ENCODE data around the gene PDZD8. TPM values are rescaled to one million over a fixed set of nuclear protein-coding genes. Genes with fewer than 3 reads are reported as not detected.

Gene PDZD8
- total RNA-seq, 1 experiment from 2014 or later, result 13.6 TPM

- DNase-seq (no peak), ATAC-seq (no peak)
- Histone ChIP-seq H3K4me3 (ENCODE audit: low read length) (no peak overlapping the region), H4K20me1 (ENCODE audit: low read length) (no peaks in the 10 kb centered on the region), H2AFZ (ENCODE audit: low read length) (no peak overlapping the region), H3K4me1 (ENCODE audit: insufficient read depth, low read length) (peaks cover 18% of the 10 kb centered on the region), H3K27ac (ENCODE audit: low read length) (no peak overlapping the region), H3K9ac (ENCODE audit: low read length) (no peak overlapping the region), H3K36me3 (ENCODE audit: low read depth, low read length) (no peaks in the 10 kb centered on the region), H3K9me3 (ENCODE audit: low read length) (no peaks in the 10 kb centered on the region), H3K79me2 (ENCODE audit: low read length) (no peaks in the 10 kb centered on the region), H3K4me2 (ENCODE audit: low read length) (no peak overlapping the region), H3F3A (ENCODE audit: low read length, unreplicated experiment) (no peaks in the 10 kb centered on the region), H3K27me3 (ENCODE audit: low read length) (no peaks in the 10 kb centered on the region), H3K9me2 (replicated peaks; ENCODE audit: low read length) (no peaks in the 10 kb centered on the region)
- no peak for TF ChIP-seq EZH2 (IDR thresholded peaks at IDR 0.05; ENCODE audit: low read length, unreplicated experiment)
- TF ChIP-seq, protein P1, sequence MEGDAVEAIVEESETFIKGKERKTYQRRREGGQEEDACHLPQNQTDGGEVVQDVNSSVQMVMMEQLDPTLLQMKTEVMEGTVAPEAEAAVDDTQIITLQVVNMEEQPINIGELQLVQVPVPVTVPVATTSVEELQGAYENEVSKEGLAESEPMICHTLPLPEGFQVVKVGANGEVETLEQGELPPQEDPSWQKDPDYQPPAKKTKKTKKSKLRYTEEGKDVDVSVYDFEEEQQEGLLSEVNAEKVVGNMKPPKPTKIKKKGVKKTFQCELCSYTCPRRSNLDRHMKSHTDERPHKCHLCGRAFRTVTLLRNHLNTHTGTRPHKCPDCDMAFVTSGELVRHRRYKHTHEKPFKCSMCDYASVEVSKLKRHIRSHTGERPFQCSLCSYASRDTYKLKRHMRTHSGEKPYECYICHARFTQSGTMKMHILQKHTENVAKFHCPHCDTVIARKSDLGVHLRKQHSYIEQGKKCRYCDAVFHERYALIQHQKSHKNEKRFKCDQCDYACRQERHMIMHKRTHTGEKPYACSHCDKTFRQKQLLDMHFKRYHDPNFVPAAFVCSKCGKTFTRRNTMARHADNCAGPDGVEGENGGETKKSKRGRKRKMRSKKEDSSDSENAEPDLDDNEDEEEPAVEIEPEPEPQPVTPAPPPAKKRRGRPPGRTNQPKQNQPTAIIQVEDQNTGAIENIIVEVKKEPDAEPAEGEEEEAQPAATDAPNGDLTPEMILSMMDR (conservative IDR thresholded peaks at IDR 0.05; ENCODE audit: low read depth, low read length), result no peak
- TF ChIP-seq EZH2phosphoT487 (IDR thresholded peaks at IDR 0.05; ENCODE audit: borderline replicate concordance, low read length), result no peak
- POLR2A ChIA-PET (ENCODE audit: unreplicated experiment), result no interaction called here
- CTCF ChIA-PET, result no interaction called here
- no TSS peak for BruUV-seq (replicated peaks)
- intact Hi-C loops (cut with micrococcal nuclease), result no loop called here
Measured at GRCh38 chr10:117273980-117274379, 101.3 kb downstream of the PDZD8 start.

- ChIA-PET POLR2A (ENCODE audit: unreplicated experiment) (no interaction called here), CTCF (no interaction called here)
- Histone ChIP-seq H2AFZ (ENCODE audit: low read length) (no peak overlapping the region), H3K9me2 (replicated peaks; ENCODE audit: low read length) (no peaks in the 10 kb centered on the region), H3K4me1 (ENCODE audit: insufficient read depth, low read length) (peaks cover 18% of the 10 kb centered on the region), H3K79me2 (ENCODE audit: low read length) (no peaks in the 10 kb centered on the region), H3K4me2 (ENCODE audit: low read length) (no peak overlapping the region), H3K4me3 (ENCODE audit: low read length) (no peak overlapping the region), H3K27ac (ENCODE audit: low read length) (no peak overlapping the region), H4K20me1 (ENCODE audit: low read length) (no peaks in the 10 kb centered on the region), H3K9me3 (ENCODE audit: low read length) (no peaks in the 10 kb centered on the region), H3K27me3 (ENCODE audit: low read length) (no peaks in the 10 kb centered on the region), H3K36me3 (ENCODE audit: low read depth, low read length) (no peaks in the 10 kb centered on the region), H3F3A (ENCODE audit: low read length, unreplicated experiment) (no peaks in the 10 kb centered on the region), H3K9ac (ENCODE audit: low read length) (no peak overlapping the region)
- TF ChIP-seq, protein P1 (conservative IDR thresholded peaks at IDR 0.05; ENCODE audit: low read depth, low read length), result no peak
- TF ChIP-seq EZH2 (IDR thresholded peaks at IDR 0.05; ENCODE audit: low read length, unreplicated experiment) (no peak), EZH2phosphoT487 (IDR thresholded peaks at IDR 0.05; ENCODE audit: borderline replicate concordance, low read length) (no peak)
- intact Hi-C loops (cut with micrococcal nuclease), result no loop called here
- ATAC-seq (no peak), DNase-seq (no peak)
- BruUV-seq (replicated peaks), result no TSS peak
Measured at GRCh38 chr10:117272195-117273076, 102.8 kb downstream of the PDZD8 start.

DNA sequence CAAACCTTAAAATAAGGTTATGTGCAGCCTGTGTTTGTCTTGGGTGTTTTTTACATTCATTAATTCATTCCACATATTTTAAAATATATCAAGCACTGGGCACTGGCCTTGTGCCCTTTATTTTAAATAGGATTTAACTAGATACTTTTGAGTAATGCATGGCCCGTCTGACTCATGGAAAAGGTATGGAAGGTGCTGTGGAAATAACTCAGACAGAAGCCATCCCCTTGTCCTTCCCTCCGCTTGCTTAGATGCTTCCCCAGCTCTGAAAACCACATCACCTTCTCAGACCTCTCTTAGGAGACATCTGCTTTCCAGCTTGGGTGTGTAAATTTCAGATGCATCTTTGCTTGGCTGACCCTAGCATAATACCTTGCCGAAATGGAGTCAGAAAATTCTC, 103.8 kb downstream of the PDZD8 start:
- Histone ChIP-seq H3K36me3 (ENCODE audit: low read depth, low read length) (no peaks in the 10 kb centered on the region), H2AFZ (ENCODE audit: low read length) (no peak overlapping the region), H3K4me1 (ENCODE audit: insufficient read depth, low read length) (peaks cover 18% of the 10 kb centered on the region), H3K9me2 (replicated peaks; ENCODE audit: low read length) (no peaks in the 10 kb centered on the region), H4K20me1 (ENCODE audit: low read length) (no peaks in the 10 kb centered on the region), H3K9me3 (ENCODE audit: low read length) (no peaks in the 10 kb centered on the region), H3K4me2 (ENCODE audit: low read length) (peak overlapping the region; percentile 24; the same call in 1 of the 2 replicates), H3K9ac (ENCODE audit: low read length) (no peak overlapping the region), H3K79me2 (ENCODE audit: low read length) (no peaks in the 10 kb centered on the region), H3K27me3 (ENCODE audit: low read length) (no peaks in the 10 kb centered on the region), H3K27ac (ENCODE audit: low read length) (no peak overlapping the region), H3K4me3 (ENCODE audit: low read length) (no peak overlapping the region), H3F3A (ENCODE audit: low read length, unreplicated experiment) (no peaks in the 10 kb centered on the region)
- TF ChIP-seq EZH2phosphoT487 (IDR thresholded peaks at IDR 0.05; ENCODE audit: borderline replicate concordance, low read length), result no peak
- TF ChIP-seq, protein P1 (conservative IDR thresholded peaks at IDR 0.05; ENCODE audit: low read depth, low read length), result no peak
- no peak for TF ChIP-seq EZH2 (IDR thresholded peaks at IDR 0.05; ENCODE audit: low read length, unreplicated experiment)
- POLR2A ChIA-PET (ENCODE audit: unreplicated experiment), result no interaction called here
- intact Hi-C loops (cut with micrococcal nuclease), result no loop called here
- no TSS peak for BruUV-seq (replicated peaks)
- ATAC-seq, result peak; percentile 85
- CTCF ChIA-PET, result no interaction called here
- peak; percentile 75 for DNase-seq
